ENCODE data around the gene EFCAB11.

The EFCAB11 gene

GRCh38 chr14:89858089-89858488 lies 96.4 kb downstream of the EFCAB11 start:
- DNase-seq: no peak

- DNase-seq: no peak
These were observed 97.6 kb downstream of the EFCAB11 start for GRCh38 chr14:89856871-89857345.

GRCh38 chr14:89855961-89856656 lies 98.4 kb downstream of the EFCAB11 start:
- no peak for DNase-seq

GRCh38 chr14:89853936-89854693 lies 100.4 kb downstream of the EFCAB11 start:
- DNase-seq: no peak

GRCh38 chr14:89851106-89851505 lies 103.4 kb downstream of the EFCAB11 start:
- no peak for DNase-seq

GRCh38 chr14:89849931-89850330 lies 104.6 kb downstream of the EFCAB11 start:
- no peak for DNase-seq

- peak in 1 of 2 experiments; percentile 2 for DNase-seq
These were observed 106.4 kb downstream of the EFCAB11 start for GRCh38 chr14:89848165-89848564.

GRCh38 chr14:89845346-89845745 lies 109.2 kb downstream of the EFCAB11 start:
- DNase-seq: no peak

GRCh38 chr14:89844508-89844907 lies 110.0 kb downstream of the EFCAB11 start:
- no peak for DNase-seq

- DNase-seq: no peak
These were observed 111.7 kb downstream of the EFCAB11 start for GRCh38 chr14:89842837-89843236.

- no peak for DNase-seq
These were observed 112.7 kb downstream of the EFCAB11 start for GRCh38 chr14:89841851-89842250.

- DNase-seq: no peak
These were observed 117.6 kb downstream of the EFCAB11 start for GRCh38 chr14:89836830-89837469.

- DNase-seq: no peak
These were observed 120.9 kb downstream of the EFCAB11 start for GRCh38 chr14:89833661-89834060.

GRCh38 chr14:89833120-89833532 lies 121.4 kb downstream of the EFCAB11 start:
- DNase-seq: no peak

- no peak for DNase-seq
These were observed 125.9 kb downstream of the EFCAB11 start for GRCh38 chr14:89828471-89829165.

- peak; percentile 33 to 59 for DNase-seq
These were observed 127.3 kb downstream of the EFCAB11 start for GRCh38 chr14:89827265-89827664.

- no peak for DNase-seq
These were observed 127.9 kb downstream of the EFCAB11 start for GRCh38 chr14:89826596-89826995.

GRCh38 chr14:89823743-89824142 lies 130.8 kb downstream of the EFCAB11 start:
- DNase-seq: no peak

GRCh38 chr14:89814126-89814525 lies 140.4 kb downstream of the EFCAB11 start:
- DNase-seq: no peak

GRCh38 chr14:89813617-89814031 lies 140.9 kb downstream of the EFCAB11 start:
- DNase-seq: peak; percentile 10 to 25

GRCh38 chr14:89811954-89812575 lies 142.5 kb downstream of the EFCAB11 start:
- DNase-seq: no peak

- no peak for DNase-seq
These were observed 144.4 kb downstream of the EFCAB11 start for GRCh38 chr14:89810101-89810500.

- DNase-seq: no peak
These were observed 146.6 kb downstream of the EFCAB11 start for GRCh38 chr14:89807892-89808291.
